Ammon's horn (tissue), 1 donor: ENCODE results near the gene ZNF136.
A peak's percentile ranks its signal among the peaks of the same experiment; 100 is the strongest.

ENCODE experiments used
- DNase-seq: peaks from one replicate; pipeline ENCODE4 v3.0.0-alpha.2; 2016; ENCODE audit warnings: low spot score

The ZNF136 gene

DNA sequence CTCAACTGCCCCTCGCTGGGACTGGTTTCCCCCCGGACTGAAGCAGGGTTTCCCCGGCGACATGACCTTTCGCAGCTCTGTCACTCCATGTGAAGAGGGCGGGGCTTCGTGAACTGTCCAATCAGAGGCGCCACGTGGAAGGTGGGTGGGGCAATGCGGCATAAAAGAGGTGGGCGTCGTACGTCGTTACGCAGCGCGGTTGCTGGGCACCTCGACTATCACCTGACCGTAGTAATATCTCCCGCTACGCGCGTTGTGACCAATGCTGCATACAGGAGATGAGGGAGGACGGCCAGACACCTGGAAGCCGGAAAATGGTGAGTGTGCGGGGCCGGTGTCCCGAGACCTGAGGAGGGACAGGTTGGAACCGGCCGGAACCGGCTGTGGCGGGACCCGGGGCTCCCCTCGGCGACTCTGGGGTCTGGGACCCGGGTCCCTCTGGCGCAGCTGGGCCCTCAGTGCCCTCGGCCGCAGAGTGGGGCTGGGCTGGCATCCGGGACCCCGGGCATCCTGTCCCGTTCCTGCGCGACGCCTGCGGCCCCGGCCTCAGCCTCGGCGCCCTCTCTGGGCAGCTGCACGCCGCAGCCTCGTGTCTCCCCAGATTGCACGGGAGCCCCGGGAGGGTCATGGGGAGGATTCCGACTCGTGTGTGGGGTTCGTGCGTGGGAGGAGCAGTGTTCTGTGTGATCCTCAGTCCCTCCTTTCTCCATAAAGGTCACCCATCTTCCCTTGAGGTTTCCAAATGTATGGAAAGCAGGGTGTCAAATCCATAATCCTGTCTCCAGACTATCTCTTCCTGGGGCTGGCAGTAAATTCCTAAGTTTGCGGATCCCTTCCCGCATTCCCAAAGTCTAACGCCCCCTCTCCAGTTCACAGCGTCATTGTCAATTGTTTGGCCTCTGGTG, 32.2 kb downstream of the ZNF136 start:
- DNase-seq: peak; percentile 96

DNA sequence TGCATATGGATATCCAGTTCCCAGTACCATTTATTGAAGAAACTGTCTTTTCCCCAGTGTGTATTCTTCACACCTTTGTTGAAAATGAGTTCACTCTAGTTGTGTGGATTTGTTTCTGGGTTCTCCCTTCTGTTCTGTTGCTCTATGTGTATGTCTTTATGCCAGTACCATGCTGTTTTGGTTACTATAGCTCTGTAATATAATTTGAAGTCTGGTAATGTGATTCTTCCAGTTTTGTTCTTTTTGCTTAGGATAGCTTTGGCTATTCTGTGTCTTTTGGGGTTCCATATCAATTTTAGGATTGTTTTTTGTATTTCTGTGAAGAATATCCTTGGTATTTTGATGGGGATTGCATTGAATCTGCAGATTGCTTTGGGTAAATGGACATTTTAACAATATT, 35.2 kb downstream of the ZNF136 start:
- DNase-seq: no peak

DNA sequence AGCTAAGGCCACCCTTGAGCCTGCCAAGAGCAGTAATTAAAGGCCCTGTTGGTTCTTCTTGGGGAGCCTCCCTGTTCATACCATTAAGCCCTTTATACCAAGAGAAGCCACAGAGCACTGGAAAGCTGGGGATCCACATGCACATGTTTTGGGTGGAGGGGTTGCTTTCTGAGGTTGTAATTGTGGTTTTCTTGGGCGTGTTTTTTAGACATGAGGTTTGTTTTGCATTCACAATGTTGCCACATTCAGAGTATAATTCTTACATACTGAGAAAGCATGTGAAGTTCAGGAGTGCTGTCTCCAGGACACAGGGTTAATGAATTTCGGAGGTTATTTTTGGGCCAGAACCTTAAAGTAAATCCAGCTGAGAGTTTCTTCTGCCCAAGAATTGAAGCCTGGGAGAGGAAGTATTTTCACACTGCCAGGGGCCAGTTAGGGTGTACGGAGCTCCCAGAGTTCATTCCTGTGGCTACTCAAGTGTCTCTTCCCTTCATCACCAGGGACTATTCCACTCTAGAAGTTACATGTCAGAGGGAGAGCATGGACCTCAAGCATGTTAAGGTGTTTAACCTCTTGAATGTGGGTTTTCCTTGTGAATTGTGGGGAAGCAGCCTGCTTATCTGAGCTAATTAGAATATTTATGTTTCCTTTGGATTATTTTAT, 37.0 kb downstream of the ZNF136 start:
- DNase-seq: no peak

DNA sequence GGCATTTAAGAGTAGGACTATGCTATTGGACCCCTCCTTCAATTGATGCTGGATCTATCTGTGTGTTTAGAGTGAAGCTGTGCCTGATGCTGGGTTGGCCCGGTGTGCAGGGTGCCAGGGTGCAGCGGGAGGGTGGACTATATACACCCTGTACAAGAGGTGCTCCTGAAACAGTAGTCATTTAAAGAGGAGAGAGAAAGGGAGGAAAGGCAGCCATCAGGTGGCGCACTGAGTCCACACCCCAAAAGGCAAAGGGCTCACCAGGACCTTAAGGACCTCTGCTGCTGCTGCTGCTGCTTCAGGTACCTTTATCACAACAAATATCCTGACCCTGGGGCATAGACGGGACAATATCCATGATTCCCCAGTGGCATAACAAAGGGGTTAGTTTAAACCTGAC, 39.4 kb downstream of the ZNF136 start:
- DNase-seq: no peak

DNA sequence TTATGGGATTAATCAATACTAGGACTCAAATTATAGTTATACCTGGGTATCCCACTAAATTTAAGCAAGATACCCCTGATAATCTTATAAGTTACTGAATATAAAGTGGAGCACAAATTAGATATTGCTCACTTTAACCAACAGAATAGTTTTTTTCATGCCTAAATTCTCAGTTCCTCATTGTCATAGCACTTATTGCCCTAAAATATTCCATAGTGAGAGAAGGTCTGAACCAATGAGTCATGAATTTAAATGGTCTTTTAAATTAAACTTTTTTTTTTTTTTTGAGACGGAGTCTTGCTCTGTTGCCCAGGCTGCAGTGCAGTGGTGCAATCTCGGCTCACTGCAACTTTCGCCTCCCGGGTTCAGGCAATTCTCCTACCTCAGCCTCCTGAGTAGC, 42.4 kb downstream of the ZNF136 start:
- DNase-seq: no peak

DNA sequence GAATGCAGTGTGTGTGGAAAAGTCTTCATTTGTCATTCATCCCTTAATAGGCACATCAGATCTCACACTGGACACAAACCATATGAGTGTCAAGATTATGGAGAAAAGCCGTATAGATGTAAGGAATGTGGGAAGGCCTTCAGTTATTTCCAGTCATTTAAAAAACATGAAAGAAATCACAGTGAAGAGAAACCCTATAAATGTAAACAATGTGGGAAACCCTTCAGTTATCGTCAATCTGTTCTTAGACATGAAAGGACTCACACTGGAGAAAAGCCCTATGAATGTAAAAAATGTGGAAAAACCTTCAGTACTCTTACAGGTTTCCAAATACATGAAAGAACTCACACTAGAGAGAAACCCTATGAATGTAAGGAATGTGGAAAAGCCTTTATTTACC, 45.3 kb downstream of the ZNF136 start:
- DNase-seq: no peak

DNA sequence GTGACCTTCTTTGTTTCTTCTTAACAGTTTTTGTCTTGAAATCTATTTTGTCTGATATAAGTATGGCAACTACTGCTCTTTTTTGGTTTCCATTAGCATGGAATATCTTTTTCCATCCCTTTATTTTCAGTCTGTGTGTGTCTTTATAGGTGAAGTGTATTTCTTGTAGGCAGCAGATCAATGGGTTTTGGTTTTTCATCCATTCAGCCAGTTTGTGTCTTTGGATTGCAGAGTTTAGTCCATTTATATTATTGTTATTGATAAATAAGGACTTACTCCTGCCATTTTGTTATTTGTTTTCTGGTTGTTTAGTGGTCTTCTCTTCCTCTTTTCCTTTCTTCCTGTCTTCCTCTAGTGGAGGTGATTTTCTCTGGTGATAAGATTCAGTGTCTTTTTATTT, 54.4 kb downstream of the ZNF136 start:
- no peak for DNase-seq

DNA sequence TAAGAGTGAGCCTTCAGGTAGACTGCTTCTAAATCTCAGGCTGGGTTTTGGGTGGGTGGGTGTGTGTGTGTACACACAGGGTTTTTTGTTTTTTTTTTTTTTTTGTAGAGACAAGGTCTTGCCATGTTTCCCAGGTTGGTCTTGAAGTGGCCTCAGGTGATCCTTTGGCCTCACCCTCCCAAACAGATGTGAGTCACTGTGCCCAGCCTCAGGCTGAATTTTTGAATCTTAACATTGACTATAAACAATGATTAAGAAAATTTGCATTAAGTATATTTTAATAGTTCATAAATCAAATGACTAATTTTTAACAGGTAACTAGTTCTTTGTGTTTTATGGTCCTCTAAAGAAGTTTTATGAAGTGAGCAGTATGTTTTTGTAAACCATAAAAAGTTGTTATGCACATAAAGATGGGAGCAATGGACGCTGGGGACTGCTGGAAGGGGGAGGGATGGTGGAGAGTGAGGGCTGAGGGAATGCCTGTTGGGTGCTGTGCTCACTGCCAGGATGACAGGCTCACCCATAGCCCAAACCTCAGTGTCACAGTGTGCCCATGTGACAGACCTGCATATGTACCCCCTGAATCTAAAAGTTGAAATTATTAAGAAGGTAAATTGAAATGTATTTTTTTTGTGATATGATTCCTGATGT, 60.2 kb downstream of the ZNF136 start:
- no peak for DNase-seq

DNA sequence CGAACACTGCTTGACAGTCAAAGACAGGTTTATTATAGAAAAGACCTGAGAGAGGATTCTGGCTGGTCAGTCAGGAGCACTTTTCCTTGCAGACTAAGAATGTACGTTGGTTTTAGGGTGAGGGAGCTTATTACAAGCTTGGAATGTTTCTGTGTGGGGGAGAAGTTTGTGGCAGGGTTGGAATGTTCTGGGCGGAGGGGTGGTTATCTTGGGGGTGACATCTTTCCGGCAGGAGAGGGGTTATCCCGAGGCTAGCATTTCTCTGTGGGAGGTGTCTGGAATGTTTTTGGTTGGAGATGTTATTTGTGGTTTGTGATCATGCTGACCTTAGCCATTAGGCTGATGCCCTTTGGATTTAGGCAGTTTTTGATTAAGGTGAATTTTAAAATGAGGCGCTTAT, 61.8 kb downstream of the ZNF136 start:
- DNase-seq: no peak

DNA sequence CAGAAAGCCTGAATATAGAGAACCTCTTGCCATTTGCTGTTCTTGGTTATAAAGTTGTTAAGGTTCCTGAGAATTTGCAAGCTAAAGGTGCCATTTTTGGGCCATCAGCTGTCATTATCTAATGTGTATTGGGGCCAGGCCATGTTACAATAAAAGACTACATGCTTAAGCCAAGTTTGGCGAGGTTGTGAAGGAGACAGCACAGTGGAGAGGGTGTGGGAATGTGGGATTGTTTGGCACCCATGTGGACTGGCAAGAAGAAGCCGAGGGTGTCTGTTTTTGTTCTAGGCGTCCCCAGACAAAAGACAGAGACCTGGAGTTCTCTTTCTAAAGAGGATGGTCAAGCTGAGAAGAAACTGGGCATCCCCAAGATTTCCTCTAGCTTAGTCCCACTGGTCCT, 67.1 kb downstream of the ZNF136 start:
- no peak for DNase-seq

DNA sequence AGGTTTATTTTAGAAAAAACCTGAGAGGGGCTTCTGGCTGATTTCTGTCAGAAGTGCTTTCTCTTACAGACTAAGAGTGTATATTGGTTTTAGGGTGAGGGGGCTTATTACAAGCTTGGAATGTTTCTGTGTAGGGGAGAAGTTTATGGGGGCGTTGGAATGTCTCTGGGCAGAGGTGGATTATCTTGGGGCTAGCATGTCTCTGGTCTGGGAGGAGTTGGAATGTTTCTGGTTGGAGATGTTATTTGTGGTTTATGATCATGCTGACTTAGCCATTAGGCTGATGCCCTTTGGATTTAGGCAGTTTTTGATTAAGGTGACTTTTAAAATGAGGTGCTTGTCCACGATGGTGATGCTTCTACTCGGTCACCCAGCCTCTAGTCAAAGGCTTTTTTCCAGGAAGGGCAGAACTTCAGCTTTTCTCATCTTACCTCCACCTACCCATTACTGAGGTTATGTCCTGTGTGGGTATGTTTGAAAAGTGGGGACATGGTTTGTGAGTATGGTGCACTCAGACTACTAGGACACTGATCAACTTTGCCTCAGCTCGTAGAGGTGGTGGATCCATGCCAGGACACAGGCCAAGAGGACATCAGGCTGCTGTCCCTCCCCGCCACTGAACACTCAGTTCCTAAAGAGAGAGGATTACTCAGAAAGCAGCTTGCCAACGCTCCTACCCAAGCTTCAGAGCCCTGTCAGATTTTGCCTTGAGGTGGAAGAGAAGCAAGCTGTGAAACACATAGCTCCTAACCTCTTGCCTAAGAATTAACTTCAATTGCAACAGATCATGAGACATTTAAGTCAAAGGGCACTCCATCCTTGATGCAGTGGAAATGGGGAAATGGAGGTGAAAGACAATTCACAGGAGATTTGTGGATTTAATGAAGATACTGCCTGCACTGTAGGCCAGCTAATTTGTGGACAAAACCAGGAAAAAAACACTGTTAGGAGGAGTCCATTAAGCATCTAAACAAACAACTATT, 68.1 kb downstream of the ZNF136 start:
- DNase-seq: no peak

DNA sequence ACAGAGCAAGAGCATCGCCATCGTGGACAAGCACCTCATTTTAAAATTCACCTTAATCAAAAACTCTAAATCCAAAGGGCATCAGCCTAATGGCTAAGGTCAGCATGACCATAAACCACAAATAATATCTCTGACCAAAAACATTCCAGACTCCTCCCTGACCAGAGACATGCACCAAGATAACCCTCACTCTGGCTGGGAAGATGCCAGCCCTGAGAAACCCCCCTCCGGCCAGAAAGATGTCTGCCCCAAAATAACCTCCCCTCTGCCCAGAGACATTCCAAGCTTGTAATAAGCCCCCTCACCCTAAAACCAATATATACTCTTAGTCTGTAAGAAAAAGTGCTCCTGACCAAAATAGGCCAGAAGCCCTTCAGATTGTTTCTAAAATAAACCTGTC, 70.1 kb downstream of the ZNF136 start:
- DNase-seq: no peak

DNA sequence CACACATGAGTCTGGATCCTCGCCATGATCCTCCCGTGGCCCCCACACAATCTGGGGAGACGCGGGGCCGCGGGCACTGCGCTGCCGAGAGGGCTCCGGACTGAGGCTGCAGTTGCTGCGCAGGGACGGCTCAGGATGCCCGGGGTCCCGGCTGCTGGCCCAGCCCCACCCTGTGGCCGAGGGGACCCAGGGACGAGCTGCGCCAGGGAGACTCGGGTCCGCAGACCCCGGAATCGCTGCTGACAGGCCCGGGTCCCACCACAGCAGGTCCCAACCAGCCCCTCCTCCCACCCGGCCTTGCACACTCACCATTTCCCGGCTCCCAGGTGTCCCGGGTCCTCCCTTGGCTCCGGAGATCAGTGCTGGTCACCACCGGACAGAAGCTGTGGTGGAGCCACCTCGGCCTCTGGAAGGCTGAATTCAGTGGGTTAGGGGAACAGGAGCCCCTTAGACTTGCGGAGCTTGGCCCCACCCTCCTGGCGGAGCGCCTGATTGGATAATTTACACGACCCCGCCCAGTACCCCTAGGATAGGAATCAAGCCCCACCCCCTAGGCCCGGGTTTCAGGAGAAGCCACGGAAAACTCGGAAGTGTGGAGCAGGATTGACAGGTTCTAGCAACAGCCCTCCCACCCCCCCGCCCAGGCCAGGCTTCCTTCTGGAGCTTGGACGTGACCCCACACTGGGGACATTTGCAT, 74.4 kb downstream of the ZNF136 start:
- DNase-seq: no peak
